Keratinocyte (primary cell): ENCODE data around the gene KSR2. TPM values are rescaled to one million over a fixed set of nuclear protein-coding genes. Genes with fewer than 3 reads are reported as not detected.

Experiments
- DNase-seq: peaks from one replicate; pipeline ENCODE4 v3.0.0-alpha.2; 2011; ENCODE audit warnings: low read depth, missing footprints, low spot score
- FAIRE-seq: peaks from 2 replicates; lab custom pipeline; 2011; peaks lifted over from hg19 to GRCh38; lab: Jason Lieb, UNC
- H2AFZ ChIP-seq: 2 replicates; pipeline ENCODE4 v1.6.0; 2012; ENCODE audit warnings: low read length, control low read depth, inconsistent platforms; ENCODE audit not compliant: control insufficient read depth
- H3K27ac ChIP-seq: 2 replicates; pipeline ENCODE4 v1.5.1; 2011; ENCODE audit warnings: low read length; ENCODE audit not compliant: control insufficient read depth, insufficient read depth
- H3K27me3 ChIP-seq: 3 replicates; pipeline ENCODE4 v1.6.0; 2011; ENCODE audit warnings: low read length; ENCODE audit not compliant: control insufficient read depth, insufficient read depth; ENCODE audit errors: extremely low read depth
- H3K36me3 ChIP-seq, 2 experiments: 2 replicates in 1 of 2; 3 replicates in 1 of 2; pipeline ENCODE4 v1.5.1; 2011; ENCODE audit warnings: low read length in 2 of 2, mild to moderate bottlenecking in 1 of 2; ENCODE audit not compliant: control insufficient read depth in 2 of 2, insufficient read depth in 2 of 2; ENCODE audit errors: extremely low read depth in 1 of 2
- H3K4me1 ChIP-seq: 3 replicates; pipeline ENCODE4 v1.5.1; 2011; ENCODE audit warnings: low read length; ENCODE audit not compliant: control insufficient read depth, insufficient read depth; ENCODE audit errors: extremely low read depth
- H3K4me2 ChIP-seq: 3 replicates; pipeline ENCODE4 v1.6.0; 2011; ENCODE audit warnings: low read depth, low read length; ENCODE audit not compliant: control insufficient read depth, insufficient read depth; ENCODE audit errors: extremely low read depth
- H3K4me3 ChIP-seq, 3 experiments: fragments of 200-600 bp in 1 of 3; sonication (generic) in 1 of 3; 2 replicates in 2 of 3; 3 replicates in 1 of 3; pipeline ENCODE4 v1.5.1; 2011 to 2016; ENCODE audit warnings: low read length in 3 of 3, mild to moderate bottlenecking in 3 of 3, control low read depth in 2 of 3, inconsistent platforms in 1 of 3, low read depth in 1 of 3, mixed read lengths in 1 of 3, mixed run types in 1 of 3, moderate library complexity in 1 of 3; ENCODE audit not compliant: control insufficient read depth in 2 of 3, insufficient read depth in 2 of 3; ENCODE audit errors: extremely low read depth in 1 of 3
- H3K79me2 ChIP-seq: 2 replicates; pipeline ENCODE4 v1.6.0; 2012; ENCODE audit warnings: low read length; ENCODE audit not compliant: control insufficient read depth, insufficient read depth
- H3K9ac ChIP-seq: 3 replicates; pipeline ENCODE4 v1.6.0; 2011; ENCODE audit warnings: low read length; ENCODE audit not compliant: control insufficient read depth, insufficient read depth; ENCODE audit errors: extremely low read depth
- H3K9me1 ChIP-seq: 3 replicates; pipeline ENCODE4 v1.6.0; 2011; ENCODE audit warnings: low read length; ENCODE audit not compliant: control insufficient read depth, insufficient read depth; ENCODE audit errors: extremely low read depth
- H3K9me3 ChIP-seq: 2 replicates; pipeline ENCODE4 v1.5.1; 2012; ENCODE audit warnings: low read depth, low read length; ENCODE audit not compliant: control insufficient read depth
- H4K20me1 ChIP-seq: 3 replicates; pipeline ENCODE4 v1.6.0; 2011; ENCODE audit warnings: low read length; ENCODE audit not compliant: control insufficient read depth, insufficient read depth; ENCODE audit errors: extremely low read depth
- CTCF ChIP-seq, 3 experiments: IDR thresholded peaks in 1 of 3; conservative IDR thresholded peaks in 1 of 3; optimal IDR thresholded peaks in 1 of 3; 2 replicates in 2 of 3; 3 replicates in 1 of 3; pipeline versions ENCODE3 to v1.5.1; 2011; ENCODE audit warnings: low read length in 3 of 3, mild to moderate bottlenecking in 3 of 3, moderate library complexity in 2 of 3, control low read depth in 1 of 3, inconsistent platforms in 1 of 3; ENCODE audit not compliant: insufficient read depth in 2 of 3; ENCODE audit errors: extremely low read depth in 1 of 3
- EZH2 ChIP-seq: IDR thresholded peaks from one replicate; pipeline ENCODE4 v1.6.1; 2012; ENCODE audit warnings: inconsistent platforms, mild to moderate bottlenecking, low read length, moderate library complexity
- dilution Hi-C: fragments of 300-500 bp; cut with MboI; formaldehyde crosslinking; loops from one replicate; pipeline ENCODE4 v1.7.0; 2020; ENCODE audit warnings: low sequenced_read_pairs; ENCODE audit not compliant: extremely low pct_ligation_motif_present
- polyA plus RNA-seq, 5 experiments: library from polyadenylated mRNA; depleted of rRNA in 3 of 5; stranded (reverse) in 3 of 5; stranded (forward) in 1 of 5; unstranded in 1 of 5; fragments of >200 nt; gene quantifications; 1 replicate in 1 of 5; 2 replicates in 3 of 5; 3 replicates in 1 of 5; pipeline versions ENCODE4 v1.2.1 to v1.2.3, GENCODE V29; 2011 to 2012; ENCODE audit warnings: missing spikeins in 2 of 5, low read depth in 1 of 5, low replicate concordance in 1 of 5

KSR2 gene
- polyA plus RNA-seq, 1 donor (not counting 4 experiments of a cell fraction or from before 2014, with no cell fraction given): 0.01 TPM

- no peaks in the 10 kb centered on the region for H3K79me2 ChIP-seq
- no peak overlapping the region for H2AFZ ChIP-seq
- H3K9ac ChIP-seq: no peak overlapping the region
- FAIRE-seq (no peak), DNase-seq (no peak)
- no peaks in the 10 kb centered on the region for H3K36me3 ChIP-seq
- no peak overlapping the region for H3K27ac ChIP-seq
- H3K4me3 ChIP-seq: no peak overlapping the region
- H3K9me3 ChIP-seq: no peaks in the 10 kb centered on the region
- dilution Hi-C loops: no loop called here
- no peak overlapping the region for H3K4me2 ChIP-seq
- no peaks in the 10 kb centered on the region for H3K4me1 ChIP-seq
- no peaks in the 10 kb centered on the region for H3K27me3 ChIP-seq
- no peak for TF ChIP-seq CTCF (optimal IDR thresholded peaks at IDR 0.05 in 1 of 3, IDR thresholded peaks at IDR 0.05 in 1 of 3, conservative IDR thresholded peaks at IDR 0.05 in 1 of 3; ENCODE audit: extremely low read depth in 1 of 3, insufficient read depth in 2 of 3, low read length in 3 of 3)
- no peak for TF ChIP-seq EZH2
- H3K9me1 ChIP-seq: no peaks in the 10 kb centered on the region
- H4K20me1 ChIP-seq: no peaks in the 10 kb centered on the region
Observed at GRCh38 chr12:117563007-117563406, 405.8 kb downstream of the KSR2 start.

DNA sequence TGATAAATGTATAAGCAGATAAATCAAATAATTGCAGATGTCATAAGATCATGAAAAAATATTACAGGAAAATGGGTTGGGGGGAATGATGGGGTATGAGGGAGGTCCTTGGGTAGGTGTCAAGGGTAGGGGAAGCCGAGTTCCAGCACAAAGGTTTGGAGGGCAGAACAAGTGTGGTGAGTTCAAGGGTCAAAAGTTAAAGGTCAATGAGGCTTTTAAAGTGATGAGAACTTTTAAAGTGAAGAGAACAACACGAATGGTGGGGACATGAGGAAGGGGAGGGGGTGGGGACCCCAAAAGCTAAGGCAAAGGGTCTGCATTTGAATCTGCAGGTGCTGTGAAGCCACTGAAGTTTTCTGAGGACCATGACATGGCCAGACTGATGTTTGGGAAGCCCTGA is 406.8 kb downstream of the KSR2 start:
- Histone ChIP-seq H3K27ac (no peak overlapping the region), H3K4me1 (no peaks in the 10 kb centered on the region), H2AFZ (no peak overlapping the region), H3K9me1 (no peaks in the 10 kb centered on the region), H3K9ac (no peak overlapping the region), H3K79me2 (no peaks in the 10 kb centered on the region), H3K4me3 (no peak overlapping the region), H3K27me3 (no peaks in the 10 kb centered on the region), H4K20me1 (no peaks in the 10 kb centered on the region), H3K36me3 (no peaks in the 10 kb centered on the region), H3K4me2 (no peak overlapping the region), H3K9me3 (no peaks in the 10 kb centered on the region)
- no peak for TF ChIP-seq CTCF (optimal IDR thresholded peaks at IDR 0.05 in 1 of 3, IDR thresholded peaks at IDR 0.05 in 1 of 3, conservative IDR thresholded peaks at IDR 0.05 in 1 of 3; ENCODE audit: extremely low read depth in 1 of 3, insufficient read depth in 2 of 3, low read length in 3 of 3)
- no peak for TF ChIP-seq EZH2
- no peak for FAIRE-seq
- no peak for DNase-seq
- dilution Hi-C loops: no loop called here
